Sigmoid colon (tissue), 7 donors: ENCODE results near the gene PODNL1. TPM values are rescaled to one million over a fixed set of nuclear protein-coding genes. Genes with fewer than 3 reads are reported as not detected.

Experiments
- DNase-seq: peaks from one replicate; pipeline ENCODE4 v3.0.0-alpha.2; 2019
- H3K27ac ChIP-seq, 4 donors: fragments of 200-600 bp; sonication (generic); one replicate each; pipeline ENCODE4 v1.5.1; 2016 to 2019; ENCODE audit warnings: mild to moderate bottlenecking in 1 of 4
- H3K27me3 ChIP-seq, 3 donors: fragments of 200-600 bp; sonication (generic); one replicate each; pipeline ENCODE4 v1.5.1; 2019; ENCODE audit warnings: mild to moderate bottlenecking in 1 of 3
- H3K36me3 ChIP-seq, 4 donors: fragments of 200-600 bp; sonication (generic); one replicate each; pipeline ENCODE4 v1.5.1; 2016 to 2019
- H3K4me1 ChIP-seq, 4 donors: fragments of 200-600 bp; sonication (generic); one replicate each; pipeline ENCODE4 v1.5.1; 2017 to 2019
- H3K4me3 ChIP-seq, 4 donors: fragments of 200-600 bp; sonication (generic); one replicate each; pipeline ENCODE4 v1.5.1; 2017 to 2019; ENCODE audit warnings: mild to moderate bottlenecking in 2 of 4, moderate library complexity in 1 of 4
- H3K9me3 ChIP-seq, 4 donors: fragments of 200-600 bp in 3 of 4; sonication (generic) in 3 of 4; one replicate each; pipeline versions ENCODE4 v1.5.1 to v1.6.1; 2013 to 2019
- EP300 ChIP-seq, 4 donors: sonication (generic); formaldehyde crosslinking; IDR thresholded peaks; one replicate each; pipeline ENCODE4 v1.6.1; 2017; ENCODE audit warnings: antibody characterized with exemption in 4 of 4
- POLR2A ChIP-seq, 2 donors: fragments of 450-650 bp; IDR thresholded peaks; one replicate each; pipeline ENCODE4 v1.6.1; 2016; ENCODE audit warnings: antibody characterized with exemption in 2 of 2, mild to moderate bottlenecking in 2 of 2, moderate library complexity in 2 of 2
- POLR2AphosphoS5 ChIP-seq, 4 donors: sonication (generic); formaldehyde crosslinking; IDR thresholded peaks; one replicate each; pipeline ENCODE4 v1.6.1; 2017; ENCODE audit warnings: antibody characterized with exemption in 4 of 4
- WGBS, 2 donors: extraction: QIAGEN DNeasy Blood & Tissue Kit; methylation state at CpG; one replicate each; pipeline ENCODE4 v1.1.7; 2013; 5-methylcytosine and 5-hydroxymethylcytosine counted together
- intact Hi-C: fragments of 100-400 bp; cut with DNase I; formaldehyde crosslinking; loops from one replicate; pipeline ENCODE4 v1.15.1; 2023
- polyA plus RNA-seq, 3 donors: library from polyadenylated mRNA; stranded (reverse); fragments of 200-250 nt; gene quantifications; one replicate each; pipeline ENCODE4 v1.2.3, GENCODE V29; 2013
- total RNA-seq, 4 donors: library from RNA; depleted of rRNA; stranded (reverse); fragments of >200 nt; gene quantifications; one replicate each; pipeline ENCODE4 v1.1.0, GENCODE V29; 2016
- TF ChIP-seq, protein P1 (sequence below), 4 experiments: fragments of 450-650 bp in 3 of 4; fragments of 200-600 bp in 1 of 4; IDR thresholded peaks; one replicate each; pipeline ENCODE4 v1.5.1; 2016 to 2019; ENCODE audit warnings: antibody characterized with exemption in 4 of 4, mild to moderate bottlenecking in 3 of 4, moderate library complexity in 2 of 4
- donor health status: healthy with polysubstance abuse.
- donor health status: Bipolar disorder and iron deficiency.
- donor health status: healthy.

PODNL1 gene
- total and polyA plus RNA-seq, 7 donors = 2.5 to 5.4 (median 2.9) TPM; not detected in 4

DNA sequence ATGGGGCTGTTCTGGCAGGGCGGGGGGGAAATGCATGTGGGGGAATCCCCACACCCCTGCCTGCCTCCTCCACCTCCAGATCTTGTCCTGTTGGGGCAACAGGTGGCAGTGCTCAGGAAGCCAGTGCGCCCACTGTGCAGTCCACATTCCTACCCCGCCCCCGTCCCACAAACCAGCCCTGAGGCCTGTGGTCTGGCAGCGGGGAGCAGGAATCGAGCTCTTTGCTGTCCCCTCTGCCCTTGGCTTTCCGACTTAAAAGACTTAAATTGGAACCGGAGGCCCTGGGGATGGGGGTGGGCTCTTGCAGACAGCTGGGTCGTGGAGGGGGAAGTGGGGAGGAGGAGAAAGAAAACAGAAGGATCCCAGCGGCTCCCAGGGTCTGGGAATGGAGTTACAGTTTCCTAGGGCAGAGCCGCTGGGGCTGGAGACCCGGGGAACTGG lies 56.9 kb downstream of the PODNL1 start:
- Histone ChIP-seq H3K27ac (peak overlapping the region; percentile 67 to 76 (median 72)), H3K4me1 (peaks cover 0 to 30% (median 18%) of the 10 kb centered on the region in 4 donors), H3K9me3 (no peaks in the 10 kb centered on the region), H3K27me3 (no peaks in the 10 kb centered on the region), H3K36me3 (no peaks in the 10 kb centered on the region), H3K4me3 (no peak overlapping the region)
- intact Hi-C loops = loop anchor here (5.0 kb wide), 1 partner anchor 284 kb away; no protein-coding TSS in a partner anchor
- WGBS, 2 donors = 35 to 73% methylated on average over 12 of the region's 12 CpGs
- no peak for TF ChIP-seq POLR2AphosphoS5 (IDR thresholded peaks at IDR 0.05)
- TF ChIP-seq EP300 (IDR thresholded peaks at IDR 0.05) = no peak
- TF ChIP-seq, protein P1, sequence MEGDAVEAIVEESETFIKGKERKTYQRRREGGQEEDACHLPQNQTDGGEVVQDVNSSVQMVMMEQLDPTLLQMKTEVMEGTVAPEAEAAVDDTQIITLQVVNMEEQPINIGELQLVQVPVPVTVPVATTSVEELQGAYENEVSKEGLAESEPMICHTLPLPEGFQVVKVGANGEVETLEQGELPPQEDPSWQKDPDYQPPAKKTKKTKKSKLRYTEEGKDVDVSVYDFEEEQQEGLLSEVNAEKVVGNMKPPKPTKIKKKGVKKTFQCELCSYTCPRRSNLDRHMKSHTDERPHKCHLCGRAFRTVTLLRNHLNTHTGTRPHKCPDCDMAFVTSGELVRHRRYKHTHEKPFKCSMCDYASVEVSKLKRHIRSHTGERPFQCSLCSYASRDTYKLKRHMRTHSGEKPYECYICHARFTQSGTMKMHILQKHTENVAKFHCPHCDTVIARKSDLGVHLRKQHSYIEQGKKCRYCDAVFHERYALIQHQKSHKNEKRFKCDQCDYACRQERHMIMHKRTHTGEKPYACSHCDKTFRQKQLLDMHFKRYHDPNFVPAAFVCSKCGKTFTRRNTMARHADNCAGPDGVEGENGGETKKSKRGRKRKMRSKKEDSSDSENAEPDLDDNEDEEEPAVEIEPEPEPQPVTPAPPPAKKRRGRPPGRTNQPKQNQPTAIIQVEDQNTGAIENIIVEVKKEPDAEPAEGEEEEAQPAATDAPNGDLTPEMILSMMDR (IDR thresholded peaks at IDR 0.05) = no peak
- TF ChIP-seq POLR2A (IDR thresholded peaks at IDR 0.05) = no peak
- DNase-seq = no peak

Other genes with a start within 250 kb of the PODNL1 start
- gene MRI1, start 173.9 kb downstream of the PODNL1 start, total RNA-seq = 10 to 100 TPM; 26.2 to 70.9 (median 41.3) TPM
- 10 to 100 TPM in 2 of 3 donors, 1 to 10 TPM in 1; 5.8 to 27.4 (median 12.0) TPM for gene MRI1, start 173.9 kb downstream of the PODNL1 start, polyA plus RNA-seq
- gene C19orf53, start 164.0 kb downstream of the PODNL1 start, total RNA-seq = 100 to 1,000 TPM; 139 to 229 (median 198) TPM
- gene C19orf53, start 164.0 kb downstream of the PODNL1 start, polyA plus RNA-seq = 100 to 1,000 TPM; 105 to 133 (median 113) TPM
- gene ZSWIM4, start 143.0 kb downstream of the PODNL1 start, total RNA-seq = 1 to 10 TPM; 2.3 to 4.4 (median 3.3) TPM
- gene ZSWIM4, start 143.0 kb downstream of the PODNL1 start, polyA plus RNA-seq = 1 to 10 TPM in 2 of 3 donors, under 1 TPM in 1; 0.60 to 3.3 (median 1.4) TPM
- not detected for gene NANOS3, start 61.3 kb downstream of the PODNL1 start, total RNA-seq
- gene NANOS3, start 61.3 kb downstream of the PODNL1 start, polyA plus RNA-seq = under 1 TPM in 1 of 3 donors, not detected in 2; 0.16 TPM
- 1 to 10 TPM in 3 of 4 donors, under 1 TPM in 1; 0.99 to 3.6 (median 1.3) TPM for gene BRME1, start 32.3 kb downstream of the PODNL1 start, total RNA-seq
- gene BRME1, start 32.3 kb downstream of the PODNL1 start, polyA plus RNA-seq = 1 to 10 TPM; 1.8 to 9.0 (median 3.2) TPM
- gene CC2D1A, start 32.2 kb downstream of the PODNL1 start, total RNA-seq = 10 to 100 TPM; 15.0 to 33.5 (median 21.4) TPM
- 10 to 100 TPM; 38.4 to 88.2 (median 65.7) TPM for gene CC2D1A, start 32.2 kb downstream of the PODNL1 start, polyA plus RNA-seq
- 10 to 100 TPM in 3 of 4 donors, 1 to 10 TPM in 1; 7.9 to 14.6 (median 12.1) TPM for gene DCAF15, start 14.1 kb upstream of the PODNL1 start, total RNA-seq
- 10 to 100 TPM; 10.2 to 46.2 (median 11.3) TPM for gene DCAF15, start 14.1 kb upstream of the PODNL1 start, polyA plus RNA-seq
- gene RFX1, start 67.9 kb upstream of the PODNL1 start, total RNA-seq = 1 to 10 TPM; 1.6 to 5.0 (median 1.9) TPM
- 1 to 10 TPM; 2.1 to 7.9 (median 3.0) TPM for gene RFX1, start 67.9 kb upstream of the PODNL1 start, polyA plus RNA-seq
- gene RLN3, start 89.7 kb upstream of the PODNL1 start, total RNA-seq = 1 to 10 TPM in 1 of 4 donors, not detected in 3; 1.1 TPM
- gene RLN3, start 89.7 kb upstream of the PODNL1 start, polyA plus RNA-seq = not detected
- gene IL27RA, start 93.3 kb upstream of the PODNL1 start, total RNA-seq = 1 to 10 TPM; 1.4 to 2.5 (median 1.5) TPM
- gene IL27RA, start 93.3 kb upstream of the PODNL1 start, polyA plus RNA-seq = 10 to 100 TPM in 1 of 3 donors, 1 to 10 TPM in 1, under 1 TPM in 1; 0.60 to 10.3 (median 1.6) TPM
- under 1 TPM in 2 of 4 donors, not detected in 2; 0.41 to 0.66 TPM for gene PALM3, start 123.7 kb upstream of the PODNL1 start, total RNA-seq
- 1 to 10 TPM in 1 of 3 donors, not detected in 2; 1.5 TPM for gene PALM3, start 123.7 kb upstream of the PODNL1 start, polyA plus RNA-seq
- gene MISP3, start 134.4 kb upstream of the PODNL1 start, total RNA-seq = 1 to 10 TPM; 1.4 to 3.8 (median 1.7) TPM
- gene MISP3, start 134.4 kb upstream of the PODNL1 start, polyA plus RNA-seq = 10 to 100 TPM; 22.7 to 26.4 (median 25.2) TPM
- gene C19orf67, start 147.4 kb upstream of the PODNL1 start, total RNA-seq = not detected
- under 1 TPM in 1 of 3 donors, not detected in 2; 0.06 TPM for gene C19orf67, start 147.4 kb upstream of the PODNL1 start, polyA plus RNA-seq
- 10 to 100 TPM in 3 of 4 donors, 1 to 10 TPM in 1; 8.7 to 28.2 (median 11.9) TPM for gene SAMD1, start 152.3 kb upstream of the PODNL1 start, total RNA-seq
- gene SAMD1, start 152.3 kb upstream of the PODNL1 start, polyA plus RNA-seq = 10 to 100 TPM; 15.6 to 40.9 (median 22.4) TPM
- 10 to 100 TPM; 33.6 to 36.6 (median 35.2) TPM for gene PRKACA, start 179.3 kb upstream of the PODNL1 start, total RNA-seq
- gene PRKACA, start 179.3 kb upstream of the PODNL1 start, polyA plus RNA-seq = 10 to 100 TPM; 43.2 to 59.1 (median 51.3) TPM
- 1 to 10 TPM in 3 of 4 donors, not detected in 1; 1.1 to 2.0 (median 1.4) TPM for gene ASF1B, start 198.2 kb upstream of the PODNL1 start, total RNA-seq
- gene ASF1B, start 198.2 kb upstream of the PODNL1 start, polyA plus RNA-seq = 10 to 100 TPM in 2 of 3 donors, 1 to 10 TPM in 1; 3.6 to 26.9 (median 13.6) TPM